ENCODE measurements around the gene MARCHF10.
A peak's percentile ranks its signal among the peaks of the same experiment; 100 is the strongest.

MARCHF10 gene

DNA sequence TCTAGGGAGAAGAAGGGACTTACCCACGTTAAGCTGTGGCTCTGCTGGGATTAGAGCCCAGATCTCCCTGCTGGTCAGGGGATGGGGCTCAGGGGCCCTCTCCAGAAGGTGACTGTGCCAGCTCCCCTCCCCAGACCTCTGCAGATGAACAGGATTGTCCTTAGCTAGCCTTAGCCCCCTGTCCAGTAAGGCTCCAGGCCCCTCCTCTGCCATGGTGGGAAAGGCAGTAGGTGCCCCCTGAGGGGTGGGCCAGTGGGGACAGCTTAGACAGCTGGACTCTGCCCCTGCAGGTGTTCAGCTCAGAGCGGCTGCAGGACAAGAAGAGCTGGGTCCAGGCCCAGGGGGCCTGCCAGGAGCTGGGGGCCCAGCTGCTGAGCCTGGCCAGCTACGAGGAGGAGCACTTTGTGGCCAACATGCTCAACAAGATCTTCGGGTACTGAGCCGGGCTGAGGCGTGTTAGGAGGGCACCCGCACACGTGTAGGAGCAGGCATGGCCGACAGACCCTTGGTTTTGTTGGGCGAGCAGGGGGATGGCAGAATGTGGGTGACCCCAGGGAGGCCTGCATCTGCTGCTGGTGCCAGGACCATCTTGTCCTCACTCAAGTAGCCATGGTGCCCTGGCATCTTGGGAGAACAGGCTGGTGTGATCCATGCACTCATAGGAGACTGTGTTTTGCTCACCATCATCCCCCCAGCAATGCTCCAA lies 129.7 kb downstream of the MARCHF10 start:
- no peak overlapping the region for H3K4me3 ChIP-seq (ENCODE audit: low read length in 2 of 2)
- H3K36me3 ChIP-seq (replicated peaks in 1 of 2; ENCODE audit: control insufficient read depth in 2 of 2, insufficient read depth in 2 of 2, low read length in 2 of 2) = peaks cover 28 to 80% of the 10 kb centered on the region in 2 donors
- H3K23ac ChIP-seq (ENCODE audit: low read depth, low read length, poor library complexity) = no peak overlapping the region
- no peak for DNase-seq (ENCODE audit: low spot score)
- WGBS, 2 donors (ENCODE audit: extremely low coverage in 2 of 2, insufficient read length in 2 of 2, insufficient replicate concordance in 1 of 2) = no CpG with 5 or more reads among the region's 10 CpGs
- H3K27me3 ChIP-seq (ENCODE audit: control insufficient read depth in 3 of 3, insufficient read depth in 3 of 3, low read depth in 1 of 3, low read length in 3 of 3) = no peaks in the 10 kb centered on the region
- H2BK120ac ChIP-seq (ENCODE audit: low read depth, low read length) = no peak overlapping the region
- H2BK5ac ChIP-seq (ENCODE audit: low read length) = no peak overlapping the region
- no peak overlapping the region for H3K4me2 ChIP-seq (ENCODE audit: insufficient read depth, low read length, poor library complexity, severe bottlenecking)
- no peak overlapping the region for H2AFZ ChIP-seq (ENCODE audit: low read length)
- no peak overlapping the region for H2BK15ac ChIP-seq (ENCODE audit: low read length)
- H4K8ac ChIP-seq (ENCODE audit: low read depth, low read length) = no peak overlapping the region
- H3K14ac ChIP-seq (ENCODE audit: low read length) = no peak overlapping the region
- peaks cover 5% of the 10 kb centered on the region for H3K79me1 ChIP-seq (ENCODE audit: low read depth, low read length)
- H3K9ac ChIP-seq (ENCODE audit: low read depth, low read length, poor library complexity) = peak overlapping the region; percentile 9
- no peak overlapping the region for H2BK12ac ChIP-seq (ENCODE audit: low read length)
- H3K9me3 ChIP-seq (replicated peaks in 1 of 2; ENCODE audit: control insufficient read depth in 2 of 2, insufficient read depth in 1 of 2, low read depth in 1 of 2, low read length in 2 of 2) = no peaks in the 10 kb centered on the region
- H4K91ac ChIP-seq (ENCODE audit: low read depth, low read length, poor library complexity) = no peak overlapping the region
- H3K27ac ChIP-seq (replicated peaks; ENCODE audit: low read length) = no peak overlapping the region
- no peak overlapping the region for H3K18ac ChIP-seq (ENCODE audit: low read length)
- H3K4ac ChIP-seq (ENCODE audit: low read length) = no peak overlapping the region
- H2AK5ac ChIP-seq (ENCODE audit: low read depth, low read length) = no peak overlapping the region
- H3K4me1 ChIP-seq (ENCODE audit: control insufficient read depth in 2 of 2, insufficient read depth in 1 of 2, low read depth in 1 of 2, low read length in 2 of 2) = no peaks in the 10 kb centered on the region

- H2AK5ac ChIP-seq (ENCODE audit: low read depth, low read length) = no peak overlapping the region
- no peak overlapping the region for H3K4ac ChIP-seq (ENCODE audit: low read length)
- no peak overlapping the region for H3K4me2 ChIP-seq (ENCODE audit: insufficient read depth, low read length, poor library complexity, severe bottlenecking)
- H3K4me1 ChIP-seq (ENCODE audit: control insufficient read depth in 2 of 2, insufficient read depth in 1 of 2, low read depth in 1 of 2, low read length in 2 of 2) = no peaks in the 10 kb centered on the region
- H4K91ac ChIP-seq (ENCODE audit: low read depth, low read length, poor library complexity) = no peak overlapping the region
- H3K27ac ChIP-seq (replicated peaks; ENCODE audit: low read length) = no peak overlapping the region
- WGBS, 2 donors (ENCODE audit: extremely low coverage in 2 of 2, insufficient read length in 2 of 2, insufficient replicate concordance in 1 of 2) = no CpG with 5 or more reads among the region's 18 CpGs
- no peak overlapping the region for H2BK15ac ChIP-seq (ENCODE audit: low read length)
- peaks cover 25 to 79% of the 10 kb centered on the region in 2 donors for H3K36me3 ChIP-seq (replicated peaks in 1 of 2; ENCODE audit: control insufficient read depth in 2 of 2, insufficient read depth in 2 of 2, low read length in 2 of 2)
- H3K14ac ChIP-seq (ENCODE audit: low read length) = no peak overlapping the region
- no peak overlapping the region for H3K18ac ChIP-seq (ENCODE audit: low read length)
- H2BK120ac ChIP-seq (ENCODE audit: low read depth, low read length) = no peak overlapping the region
- H3K4me3 ChIP-seq (ENCODE audit: low read length in 2 of 2) = no peak overlapping the region
- no peaks in the 10 kb centered on the region for H3K27me3 ChIP-seq (ENCODE audit: control insufficient read depth in 3 of 3, insufficient read depth in 3 of 3, low read depth in 1 of 3, low read length in 3 of 3)
- H3K23ac ChIP-seq (ENCODE audit: low read depth, low read length, poor library complexity) = no peak overlapping the region
- DNase-seq (ENCODE audit: low spot score) = no peak
- H2BK12ac ChIP-seq (ENCODE audit: low read length) = no peak overlapping the region
- no peaks in the 10 kb centered on the region for H3K9me3 ChIP-seq (replicated peaks in 1 of 2; ENCODE audit: control insufficient read depth in 2 of 2, insufficient read depth in 1 of 2, low read depth in 1 of 2, low read length in 2 of 2)
- peaks cover 5% of the 10 kb centered on the region for H3K79me1 ChIP-seq (ENCODE audit: low read depth, low read length)
- no peak overlapping the region for H3K9ac ChIP-seq (ENCODE audit: low read depth, low read length, poor library complexity)
- H4K8ac ChIP-seq (ENCODE audit: low read depth, low read length) = no peak overlapping the region
- H2BK5ac ChIP-seq (ENCODE audit: low read length) = no peak overlapping the region
- H2AFZ ChIP-seq (ENCODE audit: low read length) = no peak overlapping the region
Measured at GRCh38 chr17:62676952-62677596, 131.0 kb downstream of the MARCHF10 start.

DNA sequence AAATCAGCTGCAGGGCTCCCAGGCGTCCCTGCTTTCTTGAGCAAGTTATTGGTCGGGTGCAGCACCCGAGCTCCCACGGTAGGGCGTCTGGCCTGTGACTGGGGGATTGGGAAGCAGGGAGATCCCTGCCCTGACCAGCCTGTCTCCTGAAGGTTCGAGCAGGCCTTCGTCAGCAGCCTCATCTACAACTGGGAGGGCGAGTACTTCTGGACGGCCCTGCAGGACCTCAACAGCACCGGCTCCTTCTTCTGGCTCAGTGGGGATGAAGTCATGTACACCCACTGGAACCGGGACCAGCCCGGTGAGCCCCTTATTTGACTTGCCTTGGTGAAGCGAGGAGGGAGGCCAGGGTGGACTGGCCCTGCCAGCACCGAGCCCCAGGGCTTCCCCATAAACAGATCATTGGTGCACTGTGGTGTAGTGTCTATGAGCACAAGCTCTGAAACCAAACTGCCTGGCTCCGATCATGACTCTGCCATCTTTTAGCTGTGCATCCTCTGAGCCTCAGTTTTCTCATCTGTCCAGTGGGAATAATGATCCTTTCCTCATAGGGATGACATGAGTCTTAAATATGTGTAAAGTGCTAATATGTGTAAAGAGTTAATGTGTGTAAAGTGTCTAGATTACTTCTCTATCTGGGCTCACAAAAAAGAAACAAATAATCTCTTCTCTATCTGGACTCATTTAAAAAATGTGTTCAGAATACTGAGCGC lies 131.7 kb downstream of the MARCHF10 start:
- Histone ChIP-seq H2AK5ac (ENCODE audit: low read depth, low read length) (no peak overlapping the region), H3K4me2 (ENCODE audit: insufficient read depth, low read length, poor library complexity, severe bottlenecking) (no peak overlapping the region), H3K27ac (replicated peaks; ENCODE audit: low read length) (no peak overlapping the region), H3K4me3 (ENCODE audit: low read length in 2 of 2) (no peak overlapping the region), H2BK12ac (ENCODE audit: low read length) (no peak overlapping the region), H3K4me1 (ENCODE audit: control insufficient read depth in 2 of 2, insufficient read depth in 1 of 2, low read depth in 1 of 2, low read length in 2 of 2) (no peaks in the 10 kb centered on the region), H2AFZ (ENCODE audit: low read length) (no peak overlapping the region), H3K23ac (ENCODE audit: low read depth, low read length, poor library complexity) (no peak overlapping the region), H3K27me3 (ENCODE audit: control insufficient read depth in 3 of 3, insufficient read depth in 3 of 3, low read depth in 1 of 3, low read length in 3 of 3) (no peaks in the 10 kb centered on the region), H4K91ac (ENCODE audit: low read depth, low read length, poor library complexity) (no peak overlapping the region), H4K8ac (ENCODE audit: low read depth, low read length) (no peak overlapping the region), H3K9ac (ENCODE audit: low read depth, low read length, poor library complexity) (peak overlapping the region; percentile 30), H3K4ac (ENCODE audit: low read length) (no peak overlapping the region), H3K14ac (ENCODE audit: low read length) (no peak overlapping the region), H3K79me1 (ENCODE audit: low read depth, low read length) (peaks cover 3% of the 10 kb centered on the region), H2BK5ac (ENCODE audit: low read length) (no peak overlapping the region), H3K9me3 (replicated peaks in 1 of 2; ENCODE audit: control insufficient read depth in 2 of 2, insufficient read depth in 1 of 2, low read depth in 1 of 2, low read length in 2 of 2) (no peaks in the 10 kb centered on the region), H3K36me3 (replicated peaks in 1 of 2; ENCODE audit: control insufficient read depth in 2 of 2, insufficient read depth in 2 of 2, low read length in 2 of 2) (peaks cover 24 to 79% of the 10 kb centered on the region in 2 donors), H3K18ac (ENCODE audit: low read length) (no peak overlapping the region), H2BK120ac (ENCODE audit: low read depth, low read length) (no peak overlapping the region), H2BK15ac (ENCODE audit: low read length) (no peak overlapping the region)
- no CpG with 5 or more reads among the region's 16 CpGs for WGBS, 2 donors (ENCODE audit: extremely low coverage in 2 of 2, insufficient read length in 2 of 2, insufficient replicate concordance in 1 of 2)
- no peak for DNase-seq (ENCODE audit: low spot score)

DNA sequence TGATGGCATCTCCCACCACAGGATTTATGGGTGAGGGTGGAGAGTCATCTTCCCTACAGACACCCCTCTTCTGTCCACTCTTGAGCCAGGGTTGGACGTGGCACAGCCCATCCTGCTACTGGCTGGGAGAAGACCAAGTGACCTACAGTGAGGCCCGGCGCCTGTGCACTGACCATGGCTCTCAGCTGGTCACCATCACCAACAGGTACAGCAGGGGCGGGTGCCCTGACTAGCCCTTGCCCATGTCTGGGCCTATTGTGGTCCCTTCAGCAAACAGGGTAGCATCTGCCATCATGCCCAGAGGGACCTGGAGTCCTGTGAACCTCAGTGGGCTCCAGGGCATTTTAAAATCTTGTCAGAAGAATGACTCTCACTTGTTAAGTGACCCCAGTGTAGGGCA lies 132.4 kb downstream of the MARCHF10 start:
- H3K18ac ChIP-seq (ENCODE audit: low read length) = no peak overlapping the region
- no peak overlapping the region for H4K91ac ChIP-seq (ENCODE audit: low read depth, low read length, poor library complexity)
- no peak overlapping the region for H2BK120ac ChIP-seq (ENCODE audit: low read depth, low read length)
- peaks cover 2% of the 10 kb centered on the region for H3K79me1 ChIP-seq (ENCODE audit: low read depth, low read length)
- no peak overlapping the region for H3K4me2 ChIP-seq (ENCODE audit: insufficient read depth, low read length, poor library complexity, severe bottlenecking)
- no peak overlapping the region for H3K4ac ChIP-seq (ENCODE audit: low read length)
- no peak for DNase-seq (ENCODE audit: low spot score)
- no peak overlapping the region for H2BK12ac ChIP-seq (ENCODE audit: low read length)
- H2BK5ac ChIP-seq (ENCODE audit: low read length) = peak overlapping the region; percentile 17
- H2AFZ ChIP-seq (ENCODE audit: low read length) = no peak overlapping the region
- H3K27ac ChIP-seq (replicated peaks; ENCODE audit: low read length) = no peak overlapping the region
- no peak overlapping the region for H3K23ac ChIP-seq (ENCODE audit: low read depth, low read length, poor library complexity)
- no peak overlapping the region for H3K4me3 ChIP-seq (ENCODE audit: low read length in 2 of 2)
- H3K36me3 ChIP-seq (replicated peaks in 1 of 2; ENCODE audit: control insufficient read depth in 2 of 2, insufficient read depth in 2 of 2, low read length in 2 of 2) = peaks cover 21 to 79% of the 10 kb centered on the region in 2 donors
- H3K9me3 ChIP-seq (replicated peaks in 1 of 2; ENCODE audit: control insufficient read depth in 2 of 2, insufficient read depth in 1 of 2, low read depth in 1 of 2, low read length in 2 of 2) = no peaks in the 10 kb centered on the region
- H2AK5ac ChIP-seq (ENCODE audit: low read depth, low read length) = no peak overlapping the region
- no peaks in the 10 kb centered on the region for H3K27me3 ChIP-seq (ENCODE audit: control insufficient read depth in 3 of 3, insufficient read depth in 3 of 3, low read depth in 1 of 3, low read length in 3 of 3)
- no peak overlapping the region for H2BK15ac ChIP-seq (ENCODE audit: low read length)
- no peaks in the 10 kb centered on the region for H3K4me1 ChIP-seq (ENCODE audit: control insufficient read depth in 2 of 2, insufficient read depth in 1 of 2, low read depth in 1 of 2, low read length in 2 of 2)
- no CpG with 5 or more reads among the region's 4 CpGs for WGBS, 2 donors (ENCODE audit: extremely low coverage in 2 of 2, insufficient read length in 2 of 2, insufficient replicate concordance in 1 of 2)
- no peak overlapping the region for H3K9ac ChIP-seq (ENCODE audit: low read depth, low read length, poor library complexity)
- no peak overlapping the region for H4K8ac ChIP-seq (ENCODE audit: low read depth, low read length)
- H3K14ac ChIP-seq (ENCODE audit: low read length) = no peak overlapping the region
